GM12878 (cell line): ENCODE measurements around the gene SPINK1. TPM values are rescaled to one million over a fixed set of nuclear protein-coding genes. Genes with fewer than 3 reads are reported as not detected.

Experiments used
- ATAC-seq: fragments of 200-7000 bp; cut with Tn5 transposase; 3 replicates; pipeline ENCODE4 v1.9.1; 2020; ENCODE audit warnings: mild to moderate bottlenecking, moderate library complexity
- BruUV-seq: library from RNA; stranded (reverse); fragments of 400-500 nt; replicated peaks from 2 replicates; lab custom pipeline; 2021; lab: Mats Ljungman, UMichigan
- CTCF ChIA-PET: fragments of 300-600 bp; sonication (Branson Sonifier 250); formaldehyde crosslinking; extraction: SDS; loops from one replicate; lab custom pipeline; 2021; ENCODE audit warnings: inconsistent platforms; lab: Yijun Ruan, JAX
- POLR2A ChIA-PET: fragments of 350-600 bp; formaldehyde crosslinking; extraction: SDS; loops from one replicate; lab custom pipeline; 2021; ENCODE audit warnings: inconsistent platforms; lab: Charles Lee
- RAD21 ChIA-PET: fragments of 300-600 bp; sonication (Branson Sonifier 250); formaldehyde crosslinking; loops from one replicate; lab custom pipeline; 2023; ENCODE audit warnings: antibody characterized with exemption; ENCODE audit not compliant: unreplicated experiment; lab: Charles Lee
- SMC1A ChIA-PET: fragments of 300-600 bp; sonication (Branson Sonifier 250); formaldehyde crosslinking; loops from one replicate; lab custom pipeline; 2023; ENCODE audit not compliant: unreplicated experiment, uncharacterized antibody; lab: Charles Lee
- DNase-seq: peaks from one replicate; pipeline ENCODE4 v3.0.0-alpha.2; 2011; ENCODE audit warnings: low read depth, low spot score
- FAIRE-seq: peaks from 3 replicates; lab custom pipeline; 2011; peaks lifted over from hg19 to GRCh38; lab: Jason Lieb, UNC
- H2AFZ ChIP-seq: 2 replicates; pipeline ENCODE4 v1.6.0; 2011; ENCODE audit warnings: low read depth, low read length, control low read depth; ENCODE audit not compliant: control insufficient read depth
- H3K27ac ChIP-seq: 2 replicates; pipeline ENCODE4 v1.5.1; 2011; ENCODE audit warnings: control low read depth; ENCODE audit not compliant: control insufficient read depth, insufficient read depth
- H3K27me3 ChIP-seq, 2 experiments: replicated peaks in 1 of 2; 2 replicates each; pipeline versions ENCODE4 v1.6.0 to v1.6.1; 2011; ENCODE audit warnings: low read length in 1 of 2; ENCODE audit not compliant: control insufficient read depth in 2 of 2, insufficient read depth in 2 of 2
- H3K36me3 ChIP-seq, 2 experiments: 2 replicates each; pipeline ENCODE4 v1.5.1; 2011; ENCODE audit warnings: low read length in 1 of 2; ENCODE audit not compliant: control insufficient read depth in 2 of 2, insufficient read depth in 2 of 2
- H3K4me1 ChIP-seq: 2 replicates; pipeline ENCODE4 v1.6.1; 2011; ENCODE audit warnings: mild to moderate bottlenecking, low read length, moderate library complexity, mixed read lengths; ENCODE audit not compliant: control insufficient read depth, insufficient read depth
- H3K4me2 ChIP-seq: 2 replicates; pipeline ENCODE4 v1.6.0; 2011; ENCODE audit warnings: control low read depth; ENCODE audit not compliant: control insufficient read depth, insufficient read depth
- H3K4me3 ChIP-seq: fragments of 200-600 bp; sonication (generic); 2 replicates; pipeline ENCODE4 v1.5.1; 2016
- H3K79me2 ChIP-seq: 2 replicates; pipeline ENCODE4 v1.6.0; 2011; ENCODE audit warnings: low read length; ENCODE audit not compliant: control insufficient read depth, insufficient read depth
- H3K9ac ChIP-seq: 2 replicates; pipeline ENCODE4 v1.8.0; 2011; ENCODE audit warnings: low read length, control low read depth, mixed read lengths; ENCODE audit not compliant: control insufficient read depth, insufficient read depth
- H3K9me3 ChIP-seq: replicated peaks from 3 replicates; pipeline ENCODE4 v1.5.1; 2011; ENCODE audit warnings: mild to moderate bottlenecking, low read length; ENCODE audit not compliant: control insufficient read depth, insufficient read depth
- H4K20me1 ChIP-seq: 2 replicates; pipeline ENCODE4 v1.6.0; 2011; ENCODE audit not compliant: control insufficient read depth, insufficient read depth
- GATAD2B ChIP-seq: fragments of 450-650 bp; conservative IDR thresholded peaks from 2 replicates; pipeline ENCODE4 v1.6.1; 2017; ENCODE audit warnings: low read depth, mild to moderate bottlenecking, moderate library complexity
- IRF3 ChIP-seq: fragments of 450-650 bp; IDR thresholded peaks from 2 replicates; pipeline ENCODE4 v1.6.1; 2014; ENCODE audit warnings: mild to moderate bottlenecking
- NBN ChIP-seq: fragments of 450-650 bp; IDR thresholded peaks from 2 replicates; pipeline ENCODE4 v1.6.1; 2016
- RELB ChIP-seq: fragments of 450-650 bp; IDR thresholded peaks from 2 replicates; pipeline ENCODE4 v1.6.1; 2017; ENCODE audit warnings: low read depth, mild to moderate bottlenecking, moderate library complexity
- ZBED1 ChIP-seq: IDR thresholded peaks from 2 replicates; pipeline ENCODE4 v1.6.1; 2016; ENCODE audit warnings: borderline replicate concordance
- ZSCAN29 ChIP-seq: fragments of 450-650 bp; IDR thresholded peaks from 2 replicates; pipeline ENCODE4 v1.6.1; 2017; ENCODE audit warnings: mild to moderate bottlenecking, moderate library complexity
- WGBS: methylation state at CpG from one replicate; pipeline ENCODE4 v1.1.6; 2016; ENCODE audit warnings: low lambda C conversion rate; ENCODE audit not compliant: insufficient replicate concordance, insufficient coverage; ENCODE audit errors: missing lambda C conversion rate; 5-methylcytosine and 5-hydroxymethylcytosine counted together
- in situ Hi-C: fragments of 300-500 bp; cut with MboI; formaldehyde crosslinking; loops from 9 replicates; pipeline ENCODE4 v1.14.3; 2018; ENCODE audit warnings: mixed read lengths
- intact Hi-C: fragments of 100-400 bp; cut with micrococcal nuclease; formaldehyde crosslinking; loops from one replicate; pipeline ENCODE4 v1.14.2; 2022; ENCODE audit not compliant: unreplicated experiment
- polyA plus RNA-seq, 11 experiments: library from polyadenylated mRNA; depleted of rRNA in 4 of 11; unstranded in 6 of 11; stranded (reverse) in 5 of 11; fragments of >200 nt; fragmentation: Nextera tagmentation in 4 of 11; fragmentation: Illumina TruSeq in 1 of 11; extraction: Ambion mirVana in 4 of 11; extraction: Trizol in 1 of 11; gene quantifications; 1 replicate in 1 of 11; 2 replicates in 10 of 11; pipeline versions ENCODE4 v1.2.1 to v1.2.3, GENCODE V29; 2011 to 2016; ENCODE audit warnings: inconsistent platforms in 2 of 11, missing spikeins in 2 of 11, low read depth in 1 of 11
- total RNA-seq, 4 experiments: library from RNA; depleted of rRNA in 3 of 4; stranded (reverse); fragments of >200 nt in 3 of 4; fragmentation: Illumina TruSeq in 1 of 4; extraction: Trizol in 1 of 4; gene quantifications; 2 replicates each; pipeline versions ENCODE4 v1.2.1 to v1.2.3, GENCODE V29; 2013 to 2021
- TF ChIP-seq, protein P1 (sequence below): IDR thresholded peaks from 2 replicates; pipeline ENCODE4 v1.6.1; 2011; ENCODE audit warnings: mild to moderate bottlenecking, low read depth, low read length, moderate library complexity; ENCODE audit not compliant: insufficient replicate concordance

SPINK1 gene
- total and polyA plus RNA-seq, 10 of the 15 experiments (the other 5 are each of a cell fraction or from before 2014, with no cell fraction given), result 3.6 TPM; not detected in 9

DNA sequence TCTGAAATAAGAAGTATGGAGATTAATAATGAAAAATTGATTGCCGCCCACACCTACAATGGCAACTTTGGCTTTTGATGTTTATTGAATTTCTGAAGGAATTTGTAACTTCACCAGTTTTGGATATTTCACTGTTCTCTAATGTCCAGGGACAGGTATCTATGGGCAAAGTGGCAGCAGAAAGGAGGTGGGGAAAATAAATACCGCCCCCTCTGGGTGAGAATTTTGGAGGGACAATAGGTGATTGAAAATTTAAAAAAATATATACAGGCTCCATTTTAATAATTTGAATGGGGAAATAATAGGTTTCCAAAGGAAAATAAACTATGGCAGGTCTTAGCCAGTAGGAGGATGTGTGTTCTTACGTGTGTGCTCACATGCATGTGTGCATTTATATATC lies 48.3 kb upstream of the SPINK1 start:
- intact Hi-C loops, result no loop called here
- no peak overlapping the region for H3K4me2 ChIP-seq
- FAIRE-seq, result no peak
- no peaks in the 10 kb centered on the region for H3K79me2 ChIP-seq
- no peak overlapping the region for H3K27ac ChIP-seq
- H3K4me3 ChIP-seq, result no peak overlapping the region
- WGBS, result 45% methylated on average over 3 of the region's 3 CpGs
- BruUV-seq, result no TSS peak
- H3K9ac ChIP-seq, result no peak overlapping the region
- H3K27me3 ChIP-seq, result peaks cover 0 to 3% of the 10 kb centered on the region in 2 experiments; a peak in 1 of 4 replicates
- ChIA-PET SMC1A (no interaction called here), RAD21 (no interaction called here)
- H3K36me3 ChIP-seq, result no peaks in the 10 kb centered on the region
- no peaks in the 10 kb centered on the region for H4K20me1 ChIP-seq
- H3K9me3 ChIP-seq, result no peaks in the 10 kb centered on the region
- in situ Hi-C loops, result no loop called here
- H3K4me1 ChIP-seq, result no peaks in the 10 kb centered on the region
- TF ChIP-seq NBN, result no peak
- TF ChIP-seq IRF3, result no peak
- no peak for TF ChIP-seq ZSCAN29
- no peak for TF ChIP-seq ZBED1
- TF ChIP-seq, protein P1, sequence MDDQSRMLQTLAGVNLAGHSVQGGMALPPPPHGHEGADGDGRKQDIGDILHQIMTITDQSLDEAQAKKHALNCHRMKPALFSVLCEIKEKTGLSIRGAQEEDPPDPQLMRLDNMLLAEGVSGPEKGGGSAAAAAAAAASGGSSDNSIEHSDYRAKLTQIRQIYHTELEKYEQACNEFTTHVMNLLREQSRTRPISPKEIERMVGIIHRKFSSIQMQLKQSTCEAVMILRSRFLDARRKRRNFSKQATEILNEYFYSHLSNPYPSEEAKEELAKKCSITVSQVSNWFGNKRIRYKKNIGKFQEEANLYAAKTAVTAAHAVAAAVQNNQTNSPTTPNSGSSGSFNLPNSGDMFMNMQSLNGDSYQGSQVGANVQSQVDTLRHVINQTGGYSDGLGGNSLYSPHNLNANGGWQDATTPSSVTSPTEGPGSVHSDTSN, result no peak
- TF ChIP-seq GATAD2B, result no peak
- no peak for TF ChIP-seq RELB
- TF ChIP-seq, all 136 proteins: peak for 0
- DNase-seq (no peak), ATAC-seq (no peak)
- CTCF ChIA-PET, result interaction anchor here (0.7 kb wide), 1 partner anchor 67 kb away, joined by 3 read pairs; no protein-coding TSS in a partner anchor
- POLR2A ChIA-PET, result no interaction called here
- H2AFZ ChIP-seq, result no peak overlapping the region
